WERI-Rb-1 (cell line): Measurements from ENCODE around the gene MCM10.
A peak's percentile ranks its signal among the peaks of the same experiment; 100 is the strongest.

Experiments
- DNase-seq: peaks from one replicate; pipeline ENCODE4 v3.0.0-alpha.2; 2020
- H3K27ac ChIP-seq: fragments of 250-450 bp; sonication (Bioruptor Pico); 2 replicates; pipeline ENCODE4 v1.5.1; 2020; ENCODE audit warnings: mild to moderate bottlenecking, moderate library complexity
- H3K27me3 ChIP-seq: fragments of 250-450 bp; sonication (Bioruptor Pico); 2 replicates; pipeline ENCODE4 v1.5.1; 2021; ENCODE audit warnings: mild to moderate bottlenecking, low read depth, moderate library complexity; ENCODE audit not compliant: insufficient read depth, severe bottlenecking
- H3K36me3 ChIP-seq: fragments of 250-450 bp; sonication (Bioruptor Pico); 2 replicates; pipeline ENCODE4 v1.5.1; 2020; ENCODE audit warnings: mild to moderate bottlenecking, moderate library complexity
- H3K4me3 ChIP-seq: 2 replicates; pipeline ENCODE4 v1.5.1; 2011; ENCODE audit warnings: low read depth, mild to moderate bottlenecking, control low read depth, low read length
- H3K9me3 ChIP-seq: fragments of 250-450 bp; sonication (Bioruptor Pico); 2 replicates; pipeline ENCODE4 v1.5.1; 2021; ENCODE audit warnings: mild to moderate bottlenecking, moderate library complexity; ENCODE audit not compliant: severe bottlenecking
- TF ChIP-seq, protein P1 (sequence below): IDR thresholded peaks from 2 replicates; pipeline ENCODE4 v1.5.1; 2011; ENCODE audit warnings: low read depth, mild to moderate bottlenecking, control low read depth, inconsistent platforms, low read length

Gene MCM10

GRCh38 chr10:13118784-13119410, 42.5 kb upstream of the MCM10 start:
- DNase-seq = no peak
- H3K9me3 ChIP-seq = no peaks in the 10 kb centered on the region
- H3K4me3 ChIP-seq = no peak overlapping the region
- TF ChIP-seq, protein P1, sequence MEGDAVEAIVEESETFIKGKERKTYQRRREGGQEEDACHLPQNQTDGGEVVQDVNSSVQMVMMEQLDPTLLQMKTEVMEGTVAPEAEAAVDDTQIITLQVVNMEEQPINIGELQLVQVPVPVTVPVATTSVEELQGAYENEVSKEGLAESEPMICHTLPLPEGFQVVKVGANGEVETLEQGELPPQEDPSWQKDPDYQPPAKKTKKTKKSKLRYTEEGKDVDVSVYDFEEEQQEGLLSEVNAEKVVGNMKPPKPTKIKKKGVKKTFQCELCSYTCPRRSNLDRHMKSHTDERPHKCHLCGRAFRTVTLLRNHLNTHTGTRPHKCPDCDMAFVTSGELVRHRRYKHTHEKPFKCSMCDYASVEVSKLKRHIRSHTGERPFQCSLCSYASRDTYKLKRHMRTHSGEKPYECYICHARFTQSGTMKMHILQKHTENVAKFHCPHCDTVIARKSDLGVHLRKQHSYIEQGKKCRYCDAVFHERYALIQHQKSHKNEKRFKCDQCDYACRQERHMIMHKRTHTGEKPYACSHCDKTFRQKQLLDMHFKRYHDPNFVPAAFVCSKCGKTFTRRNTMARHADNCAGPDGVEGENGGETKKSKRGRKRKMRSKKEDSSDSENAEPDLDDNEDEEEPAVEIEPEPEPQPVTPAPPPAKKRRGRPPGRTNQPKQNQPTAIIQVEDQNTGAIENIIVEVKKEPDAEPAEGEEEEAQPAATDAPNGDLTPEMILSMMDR = no peak
- H3K36me3 ChIP-seq = no peaks in the 10 kb centered on the region; the same call in 1 of the 2 replicates
- no peaks in the 10 kb centered on the region for H3K27me3 ChIP-seq
- H3K27ac ChIP-seq = no peak overlapping the region

- TF ChIP-seq, protein P1 = no peak
- Histone ChIP-seq H3K27ac (peak overlapping the region; percentile 56), H3K36me3 (no peaks in the 10 kb centered on the region; the same call in 1 of the 2 replicates), H3K4me3 (no peak overlapping the region; the same call in 1 of the 2 replicates), H3K27me3 (no peaks in the 10 kb centered on the region), H3K9me3 (no peaks in the 10 kb centered on the region)
- peak; percentile 58 for DNase-seq
Measured at GRCh38 chr10:13120786-13121499, 40.4 kb upstream of the MCM10 start.

- no peaks in the 10 kb centered on the region for H3K27me3 ChIP-seq
- peak overlapping the region; percentile 12; the same call in 1 of the 2 replicates for H3K27ac ChIP-seq
- no peaks in the 10 kb centered on the region; the same call in 1 of the 2 replicates for H3K36me3 ChIP-seq
- H3K9me3 ChIP-seq = no peaks in the 10 kb centered on the region
- no peak overlapping the region for H3K4me3 ChIP-seq
- no peak for DNase-seq
- TF ChIP-seq, protein P1 = no peak
Measured at GRCh38 chr10:13121500-13121854, 39.9 kb upstream of the MCM10 start.

GRCh38 chr10:13136651-13137050, 24.7 kb upstream of the MCM10 start:
- DNase-seq = no peak
- Histone ChIP-seq H3K9me3 (no peaks in the 10 kb centered on the region), H3K36me3 (no peaks in the 10 kb centered on the region), H3K27ac (no peak overlapping the region), H3K4me3 (no peak overlapping the region), H3K27me3 (no peaks in the 10 kb centered on the region)
- TF ChIP-seq, protein P1 = no peak

DNA sequence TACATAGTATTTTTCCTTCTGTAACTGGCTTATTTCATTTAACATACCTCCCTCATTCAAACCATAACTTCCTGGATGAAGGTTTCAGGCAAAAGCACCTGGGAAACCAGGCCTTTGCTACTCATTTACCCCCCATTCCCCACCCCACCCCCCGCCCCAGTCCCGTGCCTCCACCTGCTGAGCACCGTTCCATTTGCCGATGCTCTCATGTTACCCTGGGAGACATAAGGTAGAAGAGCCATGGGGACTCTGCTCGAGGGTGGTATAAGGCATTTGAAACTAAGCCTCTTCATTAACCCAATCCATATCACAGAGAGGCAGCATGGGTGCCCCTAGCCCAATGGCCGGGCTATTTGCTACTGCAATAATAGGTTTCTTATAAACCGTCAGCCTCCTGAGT, 22.2 kb upstream of the MCM10 start:
- Histone ChIP-seq H3K4me3 (no peak overlapping the region), H3K36me3 (no peaks in the 10 kb centered on the region), H3K9me3 (no peaks in the 10 kb centered on the region), H3K27me3 (no peaks in the 10 kb centered on the region), H3K27ac (no peak overlapping the region)
- no peak for DNase-seq
- TF ChIP-seq, protein P1 = no peak

GRCh38 chr10:13139676-13140075, 21.7 kb upstream of the MCM10 start:
- no peak overlapping the region for H3K4me3 ChIP-seq
- TF ChIP-seq, protein P1 = no peak
- no peaks in the 10 kb centered on the region for H3K9me3 ChIP-seq
- no peak for DNase-seq
- no peaks in the 10 kb centered on the region for H3K36me3 ChIP-seq
- H3K27me3 ChIP-seq = no peaks in the 10 kb centered on the region
- H3K27ac ChIP-seq = no peak overlapping the region
